ENCODE results near the gene OSBPL2.

OSBPL2 gene

DNA sequence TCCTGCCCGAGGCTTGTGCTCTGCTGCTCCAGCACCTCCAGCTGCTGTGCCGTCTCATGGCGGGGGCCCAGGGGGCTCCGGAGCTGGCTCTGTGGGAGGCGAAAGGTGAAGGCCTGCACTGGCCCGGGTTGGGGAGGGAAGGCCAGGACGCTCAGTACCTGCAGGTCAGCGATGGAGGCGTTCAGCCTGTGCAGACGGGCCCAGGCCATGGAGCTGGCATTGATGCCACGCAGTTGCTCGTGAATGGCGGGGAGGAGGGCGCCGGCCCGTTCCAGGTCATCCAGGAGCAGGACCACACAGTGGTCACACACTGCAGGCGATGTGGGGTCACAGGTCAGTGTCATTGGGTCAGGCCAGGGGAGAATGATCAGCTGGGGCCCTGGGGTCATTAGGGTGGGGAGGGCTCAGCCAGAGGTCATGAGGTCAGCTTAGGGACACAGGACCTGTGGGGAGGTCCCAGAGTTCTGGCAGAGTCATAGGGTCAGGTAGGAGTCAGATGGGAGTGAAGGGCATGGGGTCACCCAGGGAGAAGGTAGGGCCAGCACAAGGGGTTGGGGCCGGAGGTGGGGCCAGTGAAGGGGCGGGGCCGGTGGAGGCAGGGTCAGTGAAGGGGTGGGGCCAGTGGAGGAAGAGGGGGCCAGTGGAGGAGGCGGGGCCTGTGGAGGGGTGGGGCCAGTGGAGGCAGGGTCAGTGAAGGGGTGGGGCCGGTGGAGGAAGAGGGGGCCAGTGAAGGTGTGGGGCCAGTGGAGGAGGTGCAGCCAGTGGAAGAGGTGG is 82.4 kb downstream of the OSBPL2 start:
- no peak for DNase-seq (ENCODE audit: low read depth, low spot score)
- H3K4me3 ChIP-seq (ENCODE audit: low read depth, low read length) = no peak overlapping the region
- in situ Hi-C loops (cut with HindIII; ENCODE audit: low sequenced_read_pairs) = no loop called here
- TF ChIP-seq, protein P1, sequence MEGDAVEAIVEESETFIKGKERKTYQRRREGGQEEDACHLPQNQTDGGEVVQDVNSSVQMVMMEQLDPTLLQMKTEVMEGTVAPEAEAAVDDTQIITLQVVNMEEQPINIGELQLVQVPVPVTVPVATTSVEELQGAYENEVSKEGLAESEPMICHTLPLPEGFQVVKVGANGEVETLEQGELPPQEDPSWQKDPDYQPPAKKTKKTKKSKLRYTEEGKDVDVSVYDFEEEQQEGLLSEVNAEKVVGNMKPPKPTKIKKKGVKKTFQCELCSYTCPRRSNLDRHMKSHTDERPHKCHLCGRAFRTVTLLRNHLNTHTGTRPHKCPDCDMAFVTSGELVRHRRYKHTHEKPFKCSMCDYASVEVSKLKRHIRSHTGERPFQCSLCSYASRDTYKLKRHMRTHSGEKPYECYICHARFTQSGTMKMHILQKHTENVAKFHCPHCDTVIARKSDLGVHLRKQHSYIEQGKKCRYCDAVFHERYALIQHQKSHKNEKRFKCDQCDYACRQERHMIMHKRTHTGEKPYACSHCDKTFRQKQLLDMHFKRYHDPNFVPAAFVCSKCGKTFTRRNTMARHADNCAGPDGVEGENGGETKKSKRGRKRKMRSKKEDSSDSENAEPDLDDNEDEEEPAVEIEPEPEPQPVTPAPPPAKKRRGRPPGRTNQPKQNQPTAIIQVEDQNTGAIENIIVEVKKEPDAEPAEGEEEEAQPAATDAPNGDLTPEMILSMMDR (IDR thresholded peaks at IDR 0.05; ENCODE audit: low read depth, low read length) = no peak

DNA sequence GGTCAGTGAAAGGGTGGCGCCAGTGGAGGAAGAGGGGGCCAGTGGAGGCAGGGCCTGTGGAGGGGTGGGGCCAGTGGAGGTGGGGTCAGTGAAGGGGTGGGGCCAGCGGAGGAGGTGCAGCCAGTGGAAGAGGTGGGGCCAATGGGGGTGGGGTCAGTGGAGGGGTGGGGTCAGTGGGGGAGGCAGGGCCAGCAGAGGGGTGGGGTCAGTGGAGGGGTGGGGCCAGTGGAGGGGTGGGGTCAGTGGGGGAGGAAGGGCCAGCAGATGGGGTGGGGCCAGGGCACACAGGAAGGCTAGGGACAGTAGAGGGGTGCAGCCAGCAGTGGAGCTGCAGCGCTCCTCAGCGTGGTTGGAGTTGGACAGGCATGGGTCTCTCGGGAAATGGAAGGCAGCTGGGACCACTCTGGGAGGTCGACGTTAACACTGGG is 83.2 kb downstream of the OSBPL2 start:
- TF ChIP-seq, protein P1 (IDR thresholded peaks at IDR 0.05; ENCODE audit: low read depth, low read length) = no peak
- in situ Hi-C loops (cut with HindIII; ENCODE audit: low sequenced_read_pairs) = no loop called here
- no peak for DNase-seq (ENCODE audit: low read depth, low spot score)
- no peak overlapping the region for H3K4me3 ChIP-seq (ENCODE audit: low read depth, low read length)

DNA sequence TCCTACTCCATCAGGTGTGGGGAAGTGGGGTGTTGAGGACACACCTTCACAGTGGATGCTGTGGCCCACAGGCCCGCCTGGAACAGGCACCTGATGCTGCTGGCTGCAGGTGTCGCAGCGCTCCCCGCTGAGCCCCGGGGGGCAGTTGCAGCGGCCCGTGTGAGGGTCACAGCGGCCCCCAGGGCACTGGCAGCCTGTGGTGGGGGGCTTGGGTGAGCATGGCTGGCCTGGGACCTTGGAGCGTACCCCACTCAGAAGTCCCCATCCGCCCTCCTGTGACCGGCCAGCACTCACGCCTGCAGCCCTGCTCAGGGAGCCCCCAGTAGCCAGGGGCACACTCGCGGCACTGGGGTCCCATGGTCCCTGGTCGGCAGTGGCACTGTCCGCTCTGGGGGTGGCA is 83.7 kb downstream of the OSBPL2 start:
- TF ChIP-seq, protein P1 (IDR thresholded peaks at IDR 0.05; ENCODE audit: low read depth, low read length) = no peak
- in situ Hi-C loops (cut with HindIII; ENCODE audit: low sequenced_read_pairs) = no loop called here
- DNase-seq (ENCODE audit: low read depth, low spot score) = no peak
- H3K4me3 ChIP-seq (ENCODE audit: low read depth, low read length) = no peak overlapping the region

DNA sequence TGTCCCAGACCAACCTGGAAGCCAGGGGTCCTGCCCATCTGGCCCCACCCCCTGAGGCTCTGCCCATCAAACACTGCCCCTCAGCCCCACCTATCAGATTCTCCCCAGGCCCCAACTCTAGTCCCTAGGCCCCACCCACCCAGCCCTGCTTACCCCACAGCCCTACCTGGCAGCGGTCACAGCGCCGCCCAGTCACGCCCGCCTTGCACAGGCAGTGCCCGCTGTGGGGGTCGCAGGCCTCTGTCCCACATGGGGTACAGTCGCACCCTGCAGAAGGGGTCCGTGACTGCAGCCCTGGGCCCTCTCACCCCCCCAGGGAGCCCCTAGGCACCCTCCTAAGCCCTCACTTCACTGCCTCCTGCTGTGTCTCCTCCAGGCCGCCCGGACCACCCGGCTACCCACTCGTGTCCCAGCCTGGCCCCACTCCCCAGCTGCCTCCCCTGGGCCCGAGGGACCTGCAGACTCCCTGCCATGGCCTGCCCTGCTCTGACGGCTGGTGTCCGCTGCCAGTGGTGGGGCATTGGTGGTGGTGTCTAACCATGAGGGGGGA is 84.2 kb downstream of the OSBPL2 start:
- TF ChIP-seq, protein P1 (IDR thresholded peaks at IDR 0.05; ENCODE audit: low read depth, low read length) = no peak
- DNase-seq (ENCODE audit: low read depth, low spot score) = no peak
- H3K4me3 ChIP-seq (ENCODE audit: low read depth, low read length) = no peak overlapping the region
- in situ Hi-C loops (cut with HindIII; ENCODE audit: low sequenced_read_pairs) = no loop called here

DNA sequence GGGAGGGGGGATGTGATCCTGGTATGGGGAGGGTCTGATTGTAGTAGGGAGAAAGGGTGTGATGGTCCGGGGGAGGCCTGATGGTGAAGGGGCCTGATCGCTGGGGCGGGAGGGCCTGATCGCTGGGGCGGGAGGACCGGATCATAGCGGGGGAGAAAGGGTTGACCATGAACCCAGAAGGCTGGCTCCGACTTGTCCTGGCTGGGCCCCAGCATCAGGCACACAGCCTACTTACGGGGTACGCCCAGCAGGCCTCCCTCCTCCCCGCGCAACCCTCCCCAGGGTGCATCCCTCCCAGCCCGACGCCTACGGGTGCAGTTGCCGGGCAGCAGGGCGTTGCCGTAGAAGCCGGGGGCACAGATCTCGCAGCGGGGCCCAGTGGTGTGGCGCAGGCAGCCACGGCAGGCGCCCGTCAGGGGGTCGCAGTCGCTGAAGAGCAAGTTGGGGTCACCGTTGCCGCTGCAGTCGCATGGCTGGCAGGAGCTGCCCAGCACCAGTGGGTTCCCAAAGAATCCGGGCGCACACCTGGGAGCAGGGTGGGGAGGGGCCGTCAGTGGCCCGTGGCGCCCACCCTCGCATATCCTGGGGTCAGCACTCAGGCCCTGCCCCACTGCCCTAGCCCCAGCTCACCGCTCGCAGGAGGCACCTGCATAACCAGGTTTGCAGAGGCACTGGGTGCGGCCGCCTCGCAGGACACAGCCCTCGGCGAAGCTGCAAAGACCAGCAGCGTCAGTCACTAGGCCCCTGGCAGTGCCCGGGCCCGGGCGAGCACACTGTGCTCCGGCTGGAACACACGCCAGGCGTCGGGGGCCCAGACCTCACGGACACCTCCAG is 85.0 kb downstream of the OSBPL2 start:
- H3K4me3 ChIP-seq (ENCODE audit: low read depth, low read length) = no peak overlapping the region
- TF ChIP-seq, protein P1 (IDR thresholded peaks at IDR 0.05; ENCODE audit: low read depth, low read length) = no peak
- in situ Hi-C loops (cut with HindIII; ENCODE audit: low sequenced_read_pairs) = no loop called here

DNA sequence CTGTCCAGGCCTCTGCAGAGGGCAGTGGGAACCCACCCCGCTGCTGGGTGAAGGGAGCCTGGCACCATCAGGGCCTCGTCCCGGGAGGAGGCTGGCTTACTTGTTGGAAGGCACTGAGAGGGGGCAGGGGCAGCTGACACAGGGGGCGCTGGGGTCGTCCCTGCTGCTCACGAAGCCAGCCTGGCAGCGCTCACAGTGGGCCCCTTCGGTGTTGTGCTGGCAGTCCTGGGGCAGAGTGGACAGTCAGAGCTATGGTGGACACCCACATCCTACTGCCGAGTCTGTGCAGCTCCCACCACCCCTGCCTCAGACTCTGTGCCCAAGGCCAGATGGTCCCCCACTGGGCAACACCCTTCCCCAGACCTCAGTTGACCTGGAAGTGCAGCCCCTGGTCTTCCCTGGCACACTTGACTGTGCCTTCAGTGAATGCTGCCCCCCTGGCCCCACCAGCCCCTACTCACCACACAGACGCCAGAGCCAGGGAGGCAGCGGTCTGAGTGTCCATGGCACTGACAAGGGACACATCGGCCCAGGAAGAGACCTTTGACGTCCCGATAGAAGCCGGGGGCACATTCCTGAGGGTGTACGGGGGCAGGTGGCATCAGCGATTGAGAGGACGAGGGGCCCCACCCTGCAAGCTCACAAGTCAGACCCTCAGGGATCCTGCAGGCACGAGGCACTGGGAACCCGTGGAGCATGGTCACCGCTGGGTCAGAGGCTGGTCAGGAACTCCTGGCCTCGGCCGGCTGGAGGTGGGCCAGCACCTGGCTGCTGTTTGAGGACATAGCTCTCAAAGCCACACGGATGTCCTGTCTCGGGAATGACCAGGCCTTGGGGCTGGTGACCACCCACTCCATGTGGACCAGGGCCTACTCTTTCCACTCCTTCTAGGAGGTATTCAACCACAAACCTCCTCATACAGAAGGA is 85.9 kb downstream of the OSBPL2 start:
- no peak for DNase-seq (ENCODE audit: low read depth, low spot score)
- TF ChIP-seq, protein P1 (IDR thresholded peaks at IDR 0.05; ENCODE audit: low read depth, low read length) = no peak
- in situ Hi-C loops (cut with HindIII; ENCODE audit: low sequenced_read_pairs) = no loop called here

More for the DNA sequence above, 85.0 kb downstream of the OSBPL2 start:
- DNase-seq (ENCODE audit: low read depth, low spot score) = no peak

More for the DNA sequence above, 85.9 kb downstream of the OSBPL2 start:
- no peak overlapping the region for H3K4me3 ChIP-seq (ENCODE audit: low read depth, low read length)

All from astrocyte of the spinal cord (primary cell).